ENCODE results near the gene ICE2. TPM values are rescaled to one million over a fixed set of nuclear protein-coding genes. Genes with fewer than 3 reads are reported as not detected.
A peak's percentile ranks its signal among the peaks of the same experiment; 100 is the strongest.

The ICE2 gene
- total and polyA plus RNA-seq, 8 donors, result 10.5 to 127 (median 31.5) TPM

- no peak for TF ChIP-seq CTCF (IDR thresholded peaks at IDR 0.05)
- no peak for TF ChIP-seq POLR2A (IDR thresholded peaks at IDR 0.05)
- TF ChIP-seq EP300 (IDR thresholded peaks at IDR 0.05), result no peak
- Histone ChIP-seq H3K4me3 (no peak overlapping the region), H3K27ac (no peak overlapping the region), H3K27me3 (no peaks in the 10 kb centered on the region), H3K4me1 (peaks cover 4 to 86% (median 19%) of the 10 kb centered on the region in 4 donors), H3K36me3 (peaks cover 18 to 80% (median 67%) of the 10 kb centered on the region in 4 donors), H3K9me3 (no peaks in the 10 kb centered on the region)
- intact Hi-C loops (cut with DNase I; ENCODE audit: low total_unique reads), result no loop called here
- DNase-seq, result no peak
- WGBS, 5 donors, result 92 to 96% (median 96%) methylated on average over 8 of the region's 8 CpGs
These were observed 95.9 kb downstream of the ICE2 start for GRCh38 chr15:60382773-60383674.

- intact Hi-C loops (cut with DNase I; ENCODE audit: low total_unique reads), result no loop called here
- DNase-seq, result no peak
- Histone ChIP-seq H3K9me3 (no peaks in the 10 kb centered on the region), H3K36me3 (peaks cover 26 to 97% (median 80%) of the 10 kb centered on the region in 4 donors), H3K27ac (peak overlapping the region in 1 of 5 donors; percentile 27), H3K4me3 (no peak overlapping the region), H3K4me1 (peaks cover 0 to 82% (median 18%) of the 10 kb centered on the region in 4 donors), H3K27me3 (no peaks in the 10 kb centered on the region)
- WGBS, 5 donors, result 89 to 94% (median 91%) methylated on average over 8 of the region's 8 CpGs
- no peak for TF ChIP-seq POLR2AphosphoS5 (IDR thresholded peaks at IDR 0.05)
- TF ChIP-seq CTCF (IDR thresholded peaks at IDR 0.05), result no peak
These were observed 97.7 kb downstream of the ICE2 start for GRCh38 chr15:60381148-60381788.

- Histone ChIP-seq H3K27me3 (no peaks in the 10 kb centered on the region), H3K4me3 (no peak overlapping the region), H3K27ac (no peak overlapping the region), H3K4me1 (peaks cover 14 to 82% (median 29%) of the 10 kb centered on the region in 4 donors), H3K9me3 (no peaks in the 10 kb centered on the region), H3K36me3 (peaks cover 28 to 91% (median 79%) of the 10 kb centered on the region in 4 donors)
- DNase-seq, result peak in 1 of 2 donors; percentile 86
- TF ChIP-seq POLR2AphosphoS5 (IDR thresholded peaks at IDR 0.05) (peak in 1 of 3 donors; percentile 45), EP300 (IDR thresholded peaks at IDR 0.05) (no peak), POLR2A (IDR thresholded peaks at IDR 0.05) (no peak), CTCF (IDR thresholded peaks at IDR 0.05) (no peak)
- 64 to 75% (median 69%) methylated on average over 8 of the region's 8 CpGs for WGBS, 5 donors
- intact Hi-C loops (cut with DNase I; ENCODE audit: low total_unique reads), result no loop called here
These were observed 99.2 kb downstream of the ICE2 start for GRCh38 chr15:60379525-60380274.

- Histone ChIP-seq H3K9me3 (no peaks in the 10 kb centered on the region), H3K27me3 (no peaks in the 10 kb centered on the region), H3K36me3 (peaks cover 28 to 89% (median 74%) of the 10 kb centered on the region in 4 donors), H3K4me1 (peaks cover 18 to 82% (median 34%) of the 10 kb centered on the region in 4 donors), H3K27ac (no peak overlapping the region), H3K4me3 (no peak overlapping the region)
- WGBS, 5 donors, result 96 to 100% (median 100%) methylated on average over 1 of the region's 1 CpG
- no peak for DNase-seq
- intact Hi-C loops (cut with DNase I; ENCODE audit: low total_unique reads), result no loop called here
- TF ChIP-seq CTCF (IDR thresholded peaks at IDR 0.05) (no peak), POLR2AphosphoS5 (IDR thresholded peaks at IDR 0.05) (no peak), EP300 (IDR thresholded peaks at IDR 0.05) (no peak), POLR2A (IDR thresholded peaks at IDR 0.05) (no peak)
These were observed 99.8 kb downstream of the ICE2 start for GRCh38 chr15:60379185-60379524.

All from stomach (tissue), 9 donors.